RWPE1 (cell line): ENCODE results near the gene RANGAP1.

Experiments used
- CTCF ChIA-PET: fragments of 350-600 bp; sonication (Branson Sonifier 250); formaldehyde crosslinking; extraction: SDS; loops from one replicate; lab custom pipeline; 2021; lab: Yijun Ruan, JAX
- POLR2A ChIA-PET: fragments of 400-600 bp; formaldehyde crosslinking; extraction: SDS; loops from one replicate; lab custom pipeline; 2020; ENCODE audit warnings: antibody characterized with exemption; ENCODE audit not compliant: low non-redundant PET; lab: Yijun Ruan, JAX
- DNase-seq: peaks from one replicate; pipeline ENCODE4 v3.0.0; 2012; ENCODE audit warnings: low spot score
- H3K27ac ChIP-seq: fragments of 450-650 bp; 2 replicates; pipeline ENCODE4 v1.5.1; 2017
- CTCF ChIP-seq: fragments of 450-650 bp; conservative IDR thresholded peaks from 2 replicates; pipeline ENCODE4 v1.5.1; 2017; ENCODE audit warnings: low read depth, mild to moderate bottlenecking

Gene RANGAP1

GRCh38 chr22:41248314-41248713 is 37.7 kb downstream of the RANGAP1 start:
- no peak for DNase-seq
- peak overlapping the region; percentile 82 for H3K27ac ChIP-seq
- no peak for TF ChIP-seq CTCF
- ChIA-PET POLR2A (no interaction called here), CTCF (interaction anchor here (0.6 kb wide), 2 partner anchors 11 to 12 kb away, joined by 3 read pairs; no protein-coding TSS in a partner anchor)

GRCh38 chr22:41247703-41248102 is 38.3 kb downstream of the RANGAP1 start:
- H3K27ac ChIP-seq, result peak overlapping the region; percentile 82
- ChIA-PET CTCF (interaction anchor here (0.6 kb wide), 2 partner anchors 11 to 12 kb away, joined by 3 read pairs; no protein-coding TSS in a partner anchor), POLR2A (no interaction called here)
- no peak for TF ChIP-seq CTCF
- no peak for DNase-seq

GRCh38 chr22:41245917-41246499 is 40.0 kb downstream of the RANGAP1 start:
- no peak for DNase-seq
- H3K27ac ChIP-seq, result peak overlapping the region; percentile 82
- POLR2A ChIA-PET, result no interaction called here
- CTCF ChIA-PET, result no interaction called here
- no peak for TF ChIP-seq CTCF

GRCh38 chr22:41243361-41243760 is 42.6 kb downstream of the RANGAP1 start:
- no peak for DNase-seq
- peak overlapping the region; percentile 82 for H3K27ac ChIP-seq
- ChIA-PET CTCF (interaction anchor here (0.6 to 0.8 kb wide), 2 partner anchors 32 to 354 kb away, joined by 3 to 4 read pairs; no protein-coding TSS in a partner anchor), POLR2A (no interaction called here)
- TF ChIP-seq CTCF, result no peak

- peak overlapping the region; percentile 82 for H3K27ac ChIP-seq
- DNase-seq, result no peak
- CTCF ChIA-PET, result no interaction called here
- POLR2A ChIA-PET, result no interaction called here
- TF ChIP-seq CTCF, result no peak
These were observed 43.4 kb downstream of the RANGAP1 start for GRCh38 chr22:41242396-41243117.

GRCh38 chr22:41241133-41241676 is 44.8 kb downstream of the RANGAP1 start:
- ChIA-PET POLR2A (no interaction called here), CTCF (no interaction called here)
- DNase-seq, result no peak
- TF ChIP-seq CTCF, result no peak
- peak overlapping the region; percentile 45; the same call in 1 of the 2 replicates for H3K27ac ChIP-seq
